Measurements from ENCODE around the gene GPS1. TPM values are rescaled to one million over a fixed set of nuclear protein-coding genes. Genes with fewer than 3 reads are reported as not detected.

GPS1 gene
- total RNA-seq, 1 donor from 2014 or later = 102 TPM

GRCh38 chr17:82097184-82097918 is 45.7 kb downstream of the GPS1 start:
- no peak for FAIRE-seq
- H3K4me3 ChIP-seq (ENCODE audit: insufficient read depth, low read depth, low read length) = peak overlapping the region; percentile 70

GRCh38 chr17:82097919-82098168 is 46.1 kb downstream of the GPS1 start:
- no peak overlapping the region for H3K4me3 Mint-ChIP-seq (ENCODE audit: unreplicated experiment)
- Histone ChIP-seq H3K4me1 (ENCODE audit: insufficient read depth, low read length) (peaks cover 28% of the 10 kb centered on the region), H3K4me2 (ENCODE audit: low read length) (peak overlapping the region; percentile 99), H3K27ac (ENCODE audit: low read depth, low read length) (peak overlapping the region; percentile 68), H3K36me3 (ENCODE audit: insufficient read depth, low read length) (peaks cover 4% of the 10 kb centered on the region), H3K4me3 (ENCODE audit: insufficient read depth, low read depth, low read length) (peak overlapping the region; percentile 70), H3K9me3 (ENCODE audit: insufficient read depth, low read depth, low read length) (no peaks in the 10 kb centered on the region), H3K9ac (ENCODE audit: low read length) (peak overlapping the region; percentile 88), H3K27me3 (ENCODE audit: insufficient read depth, low read length) (no peaks in the 10 kb centered on the region), H4K20me1 (ENCODE audit: insufficient read depth, low read length) (peaks cover 37% of the 10 kb centered on the region), H2AFZ (ENCODE audit: low read depth, low read length) (no peak overlapping the region), H3K79me2 (ENCODE audit: insufficient read depth, low read length) (peaks cover 48% of the 10 kb centered on the region)
- no peaks in the 10 kb centered on the region for H3K9me3 Mint-ChIP-seq (ENCODE audit: unreplicated experiment)
- H3K27ac Mint-ChIP-seq (ENCODE audit: unreplicated experiment) = no peak overlapping the region
- TF ChIP-seq EZH2 (IDR thresholded peaks at IDR 0.05; ENCODE audit: insufficient read depth, low read length) (no peak), CTCF (IDR thresholded peaks at IDR 0.05; ENCODE audit: insufficient read depth, low read depth, low read length) (no peak)
- no peaks in the 10 kb centered on the region for H3K36me3 Mint-ChIP-seq (ENCODE audit: low read depth, unreplicated experiment)
- H3K27me3 Mint-ChIP-seq (ENCODE audit: low read depth, unreplicated experiment) = no peaks in the 10 kb centered on the region
- peaks cover 6% of the 10 kb centered on the region for H3K4me1 Mint-ChIP-seq (ENCODE audit: low read depth, unreplicated experiment)
- FAIRE-seq = no peak
- no peak for DNase-seq (ENCODE audit: low read depth)

More at GRCh38 chr17:82097184-82097918, 45.7 kb downstream of the GPS1 start:
- Mint-ChIP-seq H3K4me3 (ENCODE audit: unreplicated experiment) (peak overlapping the region; percentile 77), H3K9me3 (ENCODE audit: unreplicated experiment) (no peaks in the 10 kb centered on the region), H3K27me3 (ENCODE audit: low read depth, unreplicated experiment) (no peaks in the 10 kb centered on the region), H3K36me3 (ENCODE audit: low read depth, unreplicated experiment) (no peaks in the 10 kb centered on the region), H3K4me1 (ENCODE audit: low read depth, unreplicated experiment) (peaks cover 6% of the 10 kb centered on the region), H3K27ac (ENCODE audit: unreplicated experiment) (no peak overlapping the region)
- Histone ChIP-seq H3K9me3 (ENCODE audit: insufficient read depth, low read depth, low read length) (no peaks in the 10 kb centered on the region), H3K9ac (ENCODE audit: low read length) (peak overlapping the region; percentile 88), H4K20me1 (ENCODE audit: insufficient read depth, low read length) (peaks cover 38% of the 10 kb centered on the region), H3K4me2 (ENCODE audit: low read length) (peak overlapping the region; percentile 99), H3K27ac (ENCODE audit: low read depth, low read length) (peak overlapping the region; percentile 68), H3K27me3 (ENCODE audit: insufficient read depth, low read length) (no peaks in the 10 kb centered on the region), H3K4me1 (ENCODE audit: insufficient read depth, low read length) (peaks cover 28% of the 10 kb centered on the region), H3K79me2 (ENCODE audit: insufficient read depth, low read length) (peaks cover 49% of the 10 kb centered on the region), H2AFZ (ENCODE audit: low read depth, low read length) (no peak overlapping the region), H3K36me3 (ENCODE audit: insufficient read depth, low read length) (peaks cover 4% of the 10 kb centered on the region)
- DNase-seq (ENCODE audit: low read depth) = peak; percentile 30
- TF ChIP-seq EZH2 (IDR thresholded peaks at IDR 0.05; ENCODE audit: insufficient read depth, low read length) (no peak), CTCF (IDR thresholded peaks at IDR 0.05; ENCODE audit: insufficient read depth, low read depth, low read length) (no peak)
